PC-9 (cell line): Measurements from ENCODE around the gene NECTIN1.

ENCODE experiments used
- EZH2 ChIP-seq: fragments of 200-600 bp; sonication (generic); IDR thresholded peaks from 2 replicates; pipeline ENCODE4 v1.8.0; 2017; ENCODE audit warnings: antibody characterized with exemption, low read depth
- TF ChIP-seq, protein P1 (sequence below): fragments of 200-600 bp; sonication (generic); conservative IDR thresholded peaks from 2 replicates; pipeline ENCODE4 v1.6.1; 2017; ENCODE audit warnings: mixed run types, antibody characterized with exemption, mild to moderate bottlenecking, moderate library complexity

DNA sequence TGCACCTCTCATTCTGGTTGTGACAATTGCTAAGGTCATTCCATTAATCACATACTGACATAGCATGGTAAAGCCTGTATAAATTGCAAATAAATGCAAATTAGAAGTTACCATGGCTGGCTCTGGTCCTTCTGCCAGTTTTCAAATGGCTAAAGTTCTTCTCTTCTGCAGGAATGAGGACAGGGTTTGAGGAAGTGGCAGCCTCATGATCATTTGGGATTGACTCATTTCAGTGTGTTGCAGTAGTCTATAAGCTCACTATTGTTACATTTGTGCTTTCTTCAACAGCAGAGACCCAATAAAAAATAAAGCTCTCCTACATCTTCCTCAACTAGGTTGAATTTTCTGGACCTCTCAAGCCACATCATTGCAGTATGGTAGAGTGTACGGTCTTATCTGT, 60.3 kb downstream of the NECTIN1 start:
- TF ChIP-seq, protein P1, sequence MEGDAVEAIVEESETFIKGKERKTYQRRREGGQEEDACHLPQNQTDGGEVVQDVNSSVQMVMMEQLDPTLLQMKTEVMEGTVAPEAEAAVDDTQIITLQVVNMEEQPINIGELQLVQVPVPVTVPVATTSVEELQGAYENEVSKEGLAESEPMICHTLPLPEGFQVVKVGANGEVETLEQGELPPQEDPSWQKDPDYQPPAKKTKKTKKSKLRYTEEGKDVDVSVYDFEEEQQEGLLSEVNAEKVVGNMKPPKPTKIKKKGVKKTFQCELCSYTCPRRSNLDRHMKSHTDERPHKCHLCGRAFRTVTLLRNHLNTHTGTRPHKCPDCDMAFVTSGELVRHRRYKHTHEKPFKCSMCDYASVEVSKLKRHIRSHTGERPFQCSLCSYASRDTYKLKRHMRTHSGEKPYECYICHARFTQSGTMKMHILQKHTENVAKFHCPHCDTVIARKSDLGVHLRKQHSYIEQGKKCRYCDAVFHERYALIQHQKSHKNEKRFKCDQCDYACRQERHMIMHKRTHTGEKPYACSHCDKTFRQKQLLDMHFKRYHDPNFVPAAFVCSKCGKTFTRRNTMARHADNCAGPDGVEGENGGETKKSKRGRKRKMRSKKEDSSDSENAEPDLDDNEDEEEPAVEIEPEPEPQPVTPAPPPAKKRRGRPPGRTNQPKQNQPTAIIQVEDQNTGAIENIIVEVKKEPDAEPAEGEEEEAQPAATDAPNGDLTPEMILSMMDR: no peak
- TF ChIP-seq EZH2: no peak
